Measurements from ENCODE around the gene MGA.

- TF ChIP-seq CTCF (IDR thresholded peaks at IDR 0.05) (no peak), NFYB (CRISPR knock-in tag; conservative IDR thresholded peaks at IDR 0.05; ENCODE audit: low read depth) (no peak), SP1 (CRISPR knock-in tag; conservative IDR thresholded peaks at IDR 0.05) (no peak), RORB (CRISPR knock-in tag; IDR thresholded peaks at IDR 0.05) (no peak), MAX (CRISPR knock-in tag; IDR thresholded peaks at IDR 0.05) (no peak), TCF7 (CRISPR knock-in tag; IDR thresholded peaks at IDR 0.05; ENCODE audit: low read depth) (no peak), NR2C2 (CRISPR knock-in tag; IDR thresholded peaks at IDR 0.05) (no peak), ESRRA (CRISPR knock-in tag; IDR thresholded peaks at IDR 0.05; ENCODE audit: borderline replicate concordance) (no peak), JUN (CRISPR knock-in tag; IDR thresholded peaks at IDR 0.05) (no peak), USF1 (CRISPR knock-in tag; IDR thresholded peaks at IDR 0.05) (no peak), ATF1 (CRISPR knock-in tag; IDR thresholded peaks at IDR 0.05) (no peak)
These were observed 129.5 kb downstream of the MGA start for GRCh38 chr15:41789662-41790061.

Measured in WTC11 (cell line).